ENCODE results near the gene MCC.

The MCC gene

GRCh38 chr5:113358696-113359095, 129.6 kb downstream of the MCC start:
- no peak for DNase-seq

- DNase-seq = no peak
These were observed 130.4 kb downstream of the MCC start for GRCh38 chr5:113357696-113358476.

- DNase-seq = no peak
These were observed 131.8 kb downstream of the MCC start for GRCh38 chr5:113356487-113356886.

GRCh38 chr5:113354055-113354454, 134.2 kb downstream of the MCC start:
- no peak for DNase-seq

- DNase-seq = no peak
These were observed 140.7 kb downstream of the MCC start for GRCh38 chr5:113347572-113347971.

- peak; percentile 12 for DNase-seq
These were observed 143.0 kb downstream of the MCC start for GRCh38 chr5:113344973-113345940.

GRCh38 chr5:113343343-113343742, 144.9 kb downstream of the MCC start:
- no peak for DNase-seq

- peak; percentile 51 for DNase-seq
These were observed 147.7 kb downstream of the MCC start for GRCh38 chr5:113340537-113340936.

- DNase-seq = no peak
These were observed 149.6 kb downstream of the MCC start for GRCh38 chr5:113338628-113339027.

- DNase-seq = no peak
These were observed 150.5 kb downstream of the MCC start for GRCh38 chr5:113337515-113338415.

- DNase-seq = peak; percentile 61
These were observed 151.3 kb downstream of the MCC start for GRCh38 chr5:113336975-113337374.

GRCh38 chr5:113333411-113333810, 154.8 kb downstream of the MCC start:
- DNase-seq = no peak

GRCh38 chr5:113331209-113331551, 157.1 kb downstream of the MCC start:
- no peak for DNase-seq

- peak; percentile 35 for DNase-seq
These were observed 157.6 kb downstream of the MCC start for GRCh38 chr5:113330533-113331208.

- no peak for DNase-seq
These were observed 158.3 kb downstream of the MCC start for GRCh38 chr5:113329981-113330380.

GRCh38 chr5:113325054-113325453, 163.2 kb downstream of the MCC start:
- DNase-seq = no peak

GRCh38 chr5:113321276-113321675, 167.0 kb downstream of the MCC start:
- no peak for DNase-seq

GRCh38 chr5:113320273-113320780, 167.9 kb downstream of the MCC start:
- DNase-seq = no peak

- no peak for DNase-seq
These were observed 168.8 kb downstream of the MCC start for GRCh38 chr5:113319256-113320053.

GRCh38 chr5:113317636-113318035, 170.6 kb downstream of the MCC start:
- no peak for DNase-seq

GRCh38 chr5:113311301-113311700, 177.0 kb downstream of the MCC start:
- no peak for DNase-seq

Data from RPMI8226 (cell line).